Colonic mucosa (tissue), 4 donors: Measurements from ENCODE around the gene APLP2. TPM values are rescaled to one million over a fixed set of nuclear protein-coding genes. Genes with fewer than 3 reads are reported as not detected.
A peak's percentile ranks its signal among the peaks of the same experiment; 100 is the strongest.
"Not testable (repeated sequence)": the region's sequence is repeated elsewhere in the genome, so short reads cannot be mapped to it uniquely, and the experiment has no call there.

Source experiments
- DNase-seq: peaks from one replicate; pipeline ENCODE4 v3.0.0-alpha.2; 2020
- H3K27ac ChIP-seq: fragments of 200-600 bp; one replicate; pipeline ENCODE4 v1.8.0; 2021
- H3K27me3 ChIP-seq: fragments of 200-600 bp; one replicate; pipeline ENCODE4 v1.8.0; 2021
- H3K36me3 ChIP-seq: fragments of 200-600 bp; one replicate; pipeline ENCODE4 v1.8.0; 2021
- H3K4me1 ChIP-seq: fragments of 200-600 bp; one replicate; pipeline ENCODE4 v1.8.0; 2021; ENCODE audit warnings: mild to moderate bottlenecking
- H3K4me3 ChIP-seq: fragments of 200-600 bp; one replicate; pipeline ENCODE4 v1.8.0; 2021
- H3K9ac ChIP-seq, 2 donors: one replicate each; pipeline ENCODE4 v1.7.0; 2013; ENCODE audit warnings: control low read depth in 2 of 2, low read depth in 2 of 2, low read length in 2 of 2
- H3K9me3 ChIP-seq: fragments of 200-600 bp; one replicate; pipeline ENCODE4 v1.8.0; 2021
- CTCF ChIP-seq: fragments of 200-600 bp; IDR thresholded peaks from one replicate; pipeline ENCODE4 v1.8.0; 2022; ENCODE audit warnings: antibody characterized with exemption, mild to moderate bottlenecking
- intact Hi-C: fragments of 100-400 bp; cut with DNase I; formaldehyde crosslinking; loops from one replicate; pipeline ENCODE4 v1.14.1; 2022
- total RNA-seq, 2 donors: library from RNA; stranded (reverse); fragmentation: NEBNext Ultra II Directional in 1 of 2; extraction: Animal tissue kit (Norgen Biotek cat#: 25700) in 1 of 2; gene quantifications; one replicate each; pipeline ENCODE4 v1.2.1, GENCODE V29; 2021
- donor health status: healthy.
- donor health status: DM: no; HTN: no; CAD: no.
- donor health status: DM: no; HTN: no; CAD: no.

The APLP2 gene
- total RNA-seq, 2 donors from 2014 or later: 285 to 388 TPM

- no peaks in the 10 kb centered on the region for H3K36me3 ChIP-seq
- peaks cover 8% of the 10 kb centered on the region for H3K4me1 ChIP-seq
- intact Hi-C loops: no loop called here
- H3K9ac ChIP-seq: peak overlapping the region in 1 of 2 donors; percentile 14
- peak overlapping the region; percentile 22 for H3K27ac ChIP-seq
- DNase-seq: no peak
- no peak for TF ChIP-seq CTCF
- H3K27me3 ChIP-seq: no peaks in the 10 kb centered on the region
- no peak overlapping the region for H3K4me3 ChIP-seq
- H3K9me3 ChIP-seq: no peaks in the 10 kb centered on the region
These were observed 123.2 kb downstream of the APLP2 start for GRCh38 chr11:130192845-130193267.

GRCh38 chr11:130193551-130193950, 123.9 kb downstream of the APLP2 start:
- H3K9ac ChIP-seq, H3K4me3 ChIP-seq, H3K9me3 ChIP-seq, intact Hi-C loops, H3K36me3 ChIP-seq, DNase-seq, H3K4me1 ChIP-seq, H3K27me3 ChIP-seq: not testable (repeated sequence)
- peak overlapping the region; percentile 22 for H3K27ac ChIP-seq

Other genes starting within 250 kb of the APLP2 start
- gene NFRKB, start 174.3 kb upstream of the APLP2 start, total RNA-seq: 10 to 100 TPM; 18.5 to 19.2 TPM
- 10 to 100 TPM; 11.0 to 18.3 TPM for gene PRDM10, start 67.1 kb upstream of the APLP2 start, total RNA-seq
- 100 to 1,000 TPM; 537 to 604 TPM for gene ST14, start 89.9 kb downstream of the APLP2 start, total RNA-seq
- gene ZBTB44, start 245.0 kb downstream of the APLP2 start, total RNA-seq: 10 to 100 TPM; 26.1 to 35.5 TPM